HG02885 (cell line): ENCODE measurements around the gene MEIKIN.

Source experiments
- ATAC-seq: cut with Tn5 transposase; IDR thresholded peaks from one replicate; pipeline ENCODE4 v1.9.1; 2021; ENCODE audit warnings: mild to moderate bottlenecking; ENCODE audit not compliant: unreplicated experiment, poor library complexity

The MEIKIN gene

DNA sequence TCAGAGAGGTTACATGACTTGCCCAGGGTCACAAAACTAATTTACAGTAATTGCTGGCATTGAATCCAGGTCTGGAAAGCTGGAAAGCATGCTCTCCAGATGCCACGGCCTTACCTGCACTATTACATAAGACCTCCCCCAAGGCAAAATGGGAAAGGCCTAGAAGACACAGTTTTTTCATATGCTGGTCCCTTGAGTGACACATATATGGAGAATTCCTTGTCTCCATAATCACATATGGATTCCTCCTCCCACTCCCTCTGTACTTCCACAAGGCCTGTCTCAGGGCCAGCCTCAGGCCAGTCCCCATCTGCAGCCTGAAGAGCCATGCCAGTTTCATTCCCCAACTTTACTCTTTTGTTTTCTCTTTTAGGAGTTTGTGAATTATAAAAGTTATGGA, 28.6 kb upstream of the MEIKIN start:
- ATAC-seq, result no peak

- ATAC-seq, result no peak
Observed at GRCh38 chr5:131973089-131973712, 27.7 kb upstream of the MEIKIN start.

GRCh38 chr5:131968396-131968954, 23.0 kb upstream of the MEIKIN start:
- ATAC-seq, result no peak

DNA sequence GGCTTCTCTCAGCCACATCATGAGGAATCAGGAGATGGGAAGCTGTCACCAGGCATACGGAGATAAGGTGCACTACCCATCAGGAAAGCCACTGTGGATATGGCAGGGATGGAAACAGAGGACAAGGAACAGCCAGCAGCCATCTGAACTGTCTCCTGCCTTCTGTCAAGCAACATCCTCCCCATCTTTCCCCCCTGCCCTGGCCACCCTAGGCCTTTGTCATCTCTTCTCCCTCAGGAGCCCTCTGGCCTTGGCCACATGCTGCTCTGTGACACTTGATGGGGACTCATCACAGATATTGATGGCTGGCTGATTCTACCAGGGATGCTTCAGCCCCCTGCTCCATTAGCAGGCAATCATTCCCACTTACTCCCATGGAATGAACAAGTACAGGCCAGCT, 21.1 kb upstream of the MEIKIN start:
- no peak for ATAC-seq

DNA sequence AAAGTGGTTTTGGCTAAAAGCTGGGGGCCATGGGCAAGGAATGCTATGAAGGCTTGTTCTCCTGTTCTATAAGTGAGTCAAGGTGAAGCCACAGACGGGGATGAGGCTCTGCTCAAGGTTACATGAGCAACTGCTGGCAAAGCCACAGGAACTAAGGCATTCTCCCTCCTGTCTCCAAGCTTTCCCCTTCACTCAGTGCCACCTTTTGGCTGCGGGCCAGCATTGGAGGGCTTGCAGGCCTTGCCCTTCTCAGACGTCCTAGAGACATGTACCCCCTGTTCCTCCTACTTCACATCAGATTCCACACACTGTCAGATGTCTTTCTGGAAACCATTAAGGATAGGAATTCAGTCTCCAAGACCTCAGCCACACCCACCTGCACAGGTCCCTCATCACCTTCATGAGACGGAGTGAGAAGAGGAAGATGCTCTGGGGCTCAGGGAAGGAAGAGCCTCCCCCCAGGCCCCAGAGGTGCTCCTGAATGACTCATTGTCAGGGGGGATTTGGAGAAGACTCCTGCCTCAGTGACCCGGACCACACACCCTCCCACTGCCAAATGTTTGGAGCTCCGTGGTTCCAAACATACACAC, 20.5 kb upstream of the MEIKIN start:
- no peak for ATAC-seq

GRCh38 chr5:131959906-131960305, 14.4 kb upstream of the MEIKIN start:
- ATAC-seq, result no peak

- no peak for ATAC-seq
Observed at GRCh38 chr5:131959136-131959535, 13.7 kb upstream of the MEIKIN start.

DNA sequence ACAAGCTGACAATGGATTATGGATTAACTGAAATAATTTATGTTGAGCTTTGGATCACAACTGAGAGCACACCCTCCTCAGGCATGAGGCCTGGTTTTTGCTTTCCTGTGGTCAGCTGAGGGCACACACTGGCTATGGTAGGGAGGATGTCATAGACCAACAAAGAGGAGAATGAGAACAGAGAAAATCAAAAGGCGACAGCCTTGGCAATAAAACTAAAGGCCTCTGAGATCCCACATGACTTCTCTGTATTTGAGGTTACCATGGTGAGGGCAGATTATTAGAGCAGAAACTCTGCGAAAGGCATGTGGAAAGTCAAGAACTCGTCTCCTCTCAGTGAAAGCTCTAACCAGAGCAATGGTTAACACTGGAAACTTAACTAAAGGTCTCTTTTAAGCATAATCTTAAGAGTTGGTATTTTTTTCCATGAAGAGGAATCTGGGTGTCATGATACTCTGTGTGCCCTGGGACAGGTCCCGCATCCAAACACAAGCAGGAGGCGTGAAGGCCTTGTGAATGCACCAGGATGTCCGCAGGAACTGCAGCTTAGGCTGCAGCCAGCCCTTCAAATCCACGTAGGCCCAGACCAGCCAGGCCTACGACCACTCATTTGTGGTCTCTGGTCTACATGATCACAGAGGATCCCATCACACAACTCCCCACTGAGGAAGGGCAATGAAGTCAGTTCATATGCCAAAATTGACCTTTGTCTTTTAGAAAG, 12.4 kb upstream of the MEIKIN start:
- no peak for ATAC-seq

GRCh38 chr5:131953969-131954368, 8.5 kb upstream of the MEIKIN start:
- no peak for ATAC-seq

DNA sequence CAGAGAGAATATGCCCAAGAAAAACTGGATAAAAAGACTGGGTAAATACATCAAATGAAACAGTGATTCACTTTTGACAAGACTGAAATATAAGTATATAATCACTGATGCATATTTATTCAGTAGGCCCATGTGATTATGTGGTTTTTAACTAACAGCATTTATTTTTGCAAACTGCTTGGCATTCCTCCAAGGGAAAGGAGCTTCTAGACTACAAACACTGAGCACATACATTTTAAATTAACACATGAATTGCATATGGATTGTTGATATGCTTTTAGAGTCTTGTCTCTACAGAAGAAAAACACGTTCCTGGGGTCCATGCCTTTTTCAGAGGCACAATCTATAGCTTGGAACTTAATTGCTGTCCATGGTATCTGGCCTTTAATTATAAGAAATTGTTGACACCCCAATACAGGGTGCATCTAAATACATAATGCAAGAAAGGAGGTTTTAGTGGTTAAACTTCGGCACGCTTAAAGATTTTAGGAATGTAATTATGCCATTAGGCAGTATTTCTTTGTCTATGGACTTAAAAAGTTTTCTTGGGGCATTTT, 6.9 kb upstream of the MEIKIN start:
- ATAC-seq, result no peak

DNA sequence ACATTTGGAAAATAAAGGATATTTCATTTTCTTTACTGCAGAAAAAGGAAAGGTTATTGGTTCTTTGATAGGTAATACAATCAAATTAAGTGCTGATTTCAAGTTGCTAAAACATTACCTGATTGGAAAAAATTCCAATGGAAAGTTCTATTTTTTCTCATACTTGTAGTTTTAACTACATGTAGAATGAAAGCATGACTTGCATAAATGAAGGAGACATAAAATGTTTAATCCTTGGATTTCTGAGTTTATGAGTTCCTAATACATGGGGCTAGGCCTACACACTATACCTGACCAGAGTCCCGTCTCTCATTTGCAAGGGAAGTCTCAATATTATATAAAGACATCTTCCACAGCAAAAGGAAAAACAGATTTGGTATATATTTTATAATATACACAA, 5.2 kb upstream of the MEIKIN start:
- no peak for ATAC-seq

GRCh38 chr5:131947445-131947844, 2.0 kb upstream of the MEIKIN start:
- no peak for ATAC-seq

GRCh38 chr5:131944702-131945550, 537 bp downstream of the MEIKIN start:
- no peak for ATAC-seq

DNA sequence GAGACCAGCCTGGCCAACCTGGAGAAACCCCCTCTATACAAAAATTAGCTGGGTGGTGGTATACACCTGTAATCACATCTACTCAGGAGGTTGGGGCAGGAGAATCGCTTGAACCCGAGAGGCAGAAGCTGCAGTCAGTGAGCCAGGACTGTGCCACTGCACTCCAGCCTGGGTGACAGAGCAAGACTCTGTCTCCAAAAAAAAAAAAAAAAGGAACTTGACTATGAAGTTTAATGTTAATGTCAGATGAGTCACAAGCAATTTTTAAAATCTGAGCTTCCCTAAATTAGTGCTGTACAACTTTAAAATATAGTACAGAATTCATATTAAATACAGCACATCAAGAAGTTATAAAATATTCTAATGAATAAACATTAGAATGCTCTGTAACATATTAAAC, 1.5 kb downstream of the MEIKIN start:
- no peak for ATAC-seq

DNA sequence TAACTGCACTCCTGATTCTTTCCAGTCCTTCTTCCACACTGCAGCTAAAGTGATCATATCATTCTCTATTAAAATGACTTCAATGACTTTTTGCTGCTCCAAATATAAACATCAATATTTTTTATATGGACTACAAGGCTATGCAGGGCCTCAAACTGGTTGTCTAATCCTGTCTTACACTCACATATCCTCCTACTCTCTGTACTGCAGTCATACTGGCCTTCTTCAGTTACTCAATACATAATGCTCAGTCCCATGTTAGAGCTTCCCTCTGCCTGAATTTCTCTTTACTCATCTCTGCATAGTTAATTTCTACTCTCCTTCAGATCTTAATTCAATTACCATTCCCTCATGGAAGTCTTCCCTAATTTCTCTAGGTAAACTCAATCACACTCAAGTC, 3.4 kb downstream of the MEIKIN start:
- ATAC-seq, result no peak

- no peak for ATAC-seq
Observed at GRCh38 chr5:131939690-131940345, 5.6 kb downstream of the MEIKIN start.

- no peak for ATAC-seq
Observed at GRCh38 chr5:131932235-131932634, 13.2 kb downstream of the MEIKIN start.

- no peak for ATAC-seq
Observed at GRCh38 chr5:131928957-131929356, 16.5 kb downstream of the MEIKIN start.

DNA sequence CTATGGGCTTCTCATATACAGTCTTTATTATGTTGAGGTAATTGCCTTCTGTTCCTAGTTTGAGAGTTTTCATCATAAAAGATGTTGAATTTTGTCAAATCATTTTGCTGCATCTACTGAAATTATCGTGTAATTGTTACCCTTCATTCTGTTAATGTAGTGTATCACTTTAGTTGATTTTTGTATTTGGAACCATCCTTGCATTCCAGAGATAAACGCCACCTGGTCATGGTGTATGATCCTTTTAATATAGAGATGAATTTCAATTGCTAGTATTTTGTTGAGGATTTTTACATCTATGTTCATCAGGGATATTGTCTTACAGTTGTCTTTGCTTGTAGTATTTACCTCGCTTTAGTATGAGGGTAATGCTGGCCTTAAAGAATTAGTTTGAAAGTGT, 19.3 kb downstream of the MEIKIN start:
- no peak for ATAC-seq

- ATAC-seq, result no peak
Observed at GRCh38 chr5:131916481-131916880, 29.0 kb downstream of the MEIKIN start.
